MM.1S (cell line): ENCODE measurements around the gene GLT8D1.

Experiments
- DNase-seq: peaks from one replicate; pipeline ENCODE4 v3.0.0-alpha.2; 2015
- H2AFZ ChIP-seq: fragments of 300-600 bp; sonication (generic); 2 replicates; pipeline ENCODE4 v1.6.0; 2016; ENCODE audit warnings: antibody characterized with exemption, low read length
- H3F3A ChIP-seq: fragments of 300-600 bp; sonication (generic); 2 replicates; pipeline ENCODE4 v1.6.1; 2016; ENCODE audit warnings: mild to moderate bottlenecking, antibody characterized with exemption, low read length, moderate library complexity, mixed read lengths; ENCODE audit not compliant: insufficient read depth
- H3K27ac ChIP-seq: fragments of 300-600 bp; sonication (generic); 2 replicates; pipeline ENCODE4 v1.5.1; 2016; ENCODE audit warnings: mild to moderate bottlenecking, low read length
- H3K27me3 ChIP-seq: fragments of 300-600 bp; sonication (generic); replicated peaks from 2 replicates; pipeline ENCODE4 v1.6.0; 2016; ENCODE audit warnings: low read length; ENCODE audit not compliant: insufficient read depth
- H3K36me3 ChIP-seq: fragments of 300-600 bp; sonication (generic); replicated peaks from 2 replicates; pipeline ENCODE4 v1.6.1; 2016; ENCODE audit warnings: mild to moderate bottlenecking, low read length, mixed read lengths; ENCODE audit not compliant: insufficient read depth
- H3K4me1 ChIP-seq: fragments of 300-600 bp; sonication (generic); 2 replicates; pipeline ENCODE4 v1.6.1; 2016; ENCODE audit warnings: low read length, mixed read lengths
- H3K4me2 ChIP-seq: fragments of 300-600 bp; sonication (generic); 2 replicates; pipeline ENCODE4 v1.6.0; 2016; ENCODE audit warnings: low read depth, low read length
- H3K4me3 ChIP-seq: fragments of 300-600 bp; sonication (generic); 2 replicates; pipeline ENCODE4 v1.5.1; 2016; ENCODE audit warnings: low read length, mixed read lengths
- H3K79me2 ChIP-seq: fragments of 300-600 bp; sonication (generic); 2 replicates; pipeline ENCODE4 v1.6.1; 2016; ENCODE audit warnings: mixed run types, low read length, mixed read lengths
- H3K9ac ChIP-seq: fragments of 300-600 bp; sonication (generic); 2 replicates; pipeline ENCODE4 v1.6.1; 2016; ENCODE audit warnings: low read length, mixed read lengths
- H3K9me2 ChIP-seq: fragments of 300-600 bp; sonication (generic); replicated peaks from 2 replicates; pipeline ENCODE4 v1.6.1; 2016; ENCODE audit warnings: mild to moderate bottlenecking, low read length, mixed read lengths; ENCODE audit not compliant: insufficient read depth
- H3K9me3 ChIP-seq: fragments of 300-600 bp; sonication (generic); replicated peaks from 2 replicates; pipeline ENCODE4 v1.6.1; 2016; ENCODE audit warnings: mild to moderate bottlenecking, low read length, mixed read lengths; ENCODE audit not compliant: insufficient read depth
- H4K20me1 ChIP-seq: fragments of 300-600 bp; sonication (generic); 2 replicates; pipeline ENCODE4 v1.6.1; 2016; ENCODE audit warnings: mild to moderate bottlenecking, low read length, moderate library complexity, mixed read lengths; ENCODE audit not compliant: insufficient read depth
- CTCF ChIP-seq: fragments of 300-600 bp; sonication (generic); IDR thresholded peaks from 2 replicates; pipeline ENCODE4 v1.5.1; 2016; ENCODE audit warnings: antibody characterized with exemption, low read length, mixed read lengths
- EZH2 ChIP-seq: fragments of 300-600 bp; sonication (generic); optimal IDR thresholded peaks from 2 replicates; pipeline ENCODE3; 2017; ENCODE audit warnings: low read depth, mild to moderate bottlenecking, antibody characterized with exemption, low read length, mixed read lengths
- EZH2phosphoT487 ChIP-seq: fragments of 300-600 bp; sonication (generic); IDR thresholded peaks from 2 replicates; pipeline ENCODE4 v1.6.1; 2018; ENCODE audit warnings: antibody characterized with exemption, low read length

GLT8D1 gene

GRCh38 chr3:52705438-52705687 is 228 bp downstream of the GLT8D1 start:
- peaks cover 72% of the 10 kb centered on the region for H3K79me2 ChIP-seq
- H4K20me1 ChIP-seq, result no peaks in the 10 kb centered on the region
- peaks cover 32% of the 10 kb centered on the region for H3K4me1 ChIP-seq
- H3K27me3 ChIP-seq, result no peaks in the 10 kb centered on the region
- H3K9me2 ChIP-seq, result no peaks in the 10 kb centered on the region
- no peak for DNase-seq
- H3F3A ChIP-seq, result peaks cover 58% of the 10 kb centered on the region
- no peaks in the 10 kb centered on the region for H3K36me3 ChIP-seq
- H3K27ac ChIP-seq, result peak overlapping the region; percentile 85; the same call in 1 of the 2 replicates
- H3K4me2 ChIP-seq, result peak overlapping the region; percentile 98; the same call in 1 of the 2 replicates
- H3K9me3 ChIP-seq, result no peaks in the 10 kb centered on the region
- TF ChIP-seq EZH2 (no peak), EZH2phosphoT487 (no peak), CTCF (no peak)
- H2AFZ ChIP-seq, result peak overlapping the region; percentile 65
- H3K9ac ChIP-seq, result peak overlapping the region; percentile 99
- peak overlapping the region; percentile 98 for H3K4me3 ChIP-seq

GRCh38 chr3:52704611-52705437 is 767 bp downstream of the GLT8D1 start:
- Histone ChIP-seq H3K9me2 (no peaks in the 10 kb centered on the region), H3K9ac (peak overlapping the region; percentile 99), H3K9me3 (no peaks in the 10 kb centered on the region), H3K4me3 (peak overlapping the region; percentile 98), H3K27me3 (no peaks in the 10 kb centered on the region), H3K4me2 (peak overlapping the region; percentile 98), H4K20me1 (no peaks in the 10 kb centered on the region), H3K27ac (peak overlapping the region; percentile 85; the same call in 1 of the 2 replicates), H3K79me2 (peaks cover 78% of the 10 kb centered on the region), H3K4me1 (peaks cover 26% of the 10 kb centered on the region), H3K36me3 (no peaks in the 10 kb centered on the region), H2AFZ (peak overlapping the region; percentile 65), H3F3A (peaks cover 56% of the 10 kb centered on the region)
- TF ChIP-seq EZH2phosphoT487 (no peak), CTCF (no peak), EZH2 (no peak)
- DNase-seq, result peak; percentile 50

- H4K20me1 ChIP-seq, result no peaks in the 10 kb centered on the region
- no peak overlapping the region for H3K9ac ChIP-seq
- H3K9me2 ChIP-seq, result no peaks in the 10 kb centered on the region
- no peak for DNase-seq
- H3K4me2 ChIP-seq, result peak overlapping the region; percentile 98
- H2AFZ ChIP-seq, result no peak overlapping the region
- peak overlapping the region; percentile 98; the same call in 1 of the 2 replicates for H3K4me3 ChIP-seq
- no peaks in the 10 kb centered on the region for H3K36me3 ChIP-seq
- H3K79me2 ChIP-seq, result peaks cover 84% of the 10 kb centered on the region
- H3F3A ChIP-seq, result peaks cover 48% of the 10 kb centered on the region
- H3K9me3 ChIP-seq, result no peaks in the 10 kb centered on the region
- peaks cover 11% of the 10 kb centered on the region; the same call in 1 of the 2 replicates for H3K4me1 ChIP-seq
- no peaks in the 10 kb centered on the region for H3K27me3 ChIP-seq
- H3K27ac ChIP-seq, result no peak overlapping the region
- no peak for TF ChIP-seq EZH2phosphoT487
- TF ChIP-seq EZH2, result no peak
- no peak for TF ChIP-seq CTCF
Observed at GRCh38 chr3:52703341-52703740, 2.2 kb downstream of the GLT8D1 start.
